ENCODE results near the gene SLC38A4.

Gene SLC38A4

GRCh38 chr12:46777587-46777986 lies 48.2 kb downstream of the SLC38A4 start:
- H3K9me3 ChIP-seq (ENCODE audit: control insufficient read depth, insufficient read depth, low read length) = no peaks in the 10 kb centered on the region
- no peaks in the 10 kb centered on the region for H3K36me3 ChIP-seq (ENCODE audit: control insufficient read depth, insufficient read depth, low read length)
- H3K27me3 ChIP-seq (ENCODE audit: control insufficient read depth, insufficient read depth, low read length) = no peaks in the 10 kb centered on the region
- H3K4me3 ChIP-seq (ENCODE audit: low read depth, low read length) = no peak overlapping the region
- no peaks in the 10 kb centered on the region for H3K4me1 ChIP-seq (ENCODE audit: control insufficient read depth, insufficient read depth, low read length)
- H3K9ac ChIP-seq (ENCODE audit: low read depth, low read length) = no peak overlapping the region
- no peak overlapping the region for H3K27ac ChIP-seq (ENCODE audit: low read depth, low read length)

GRCh38 chr12:46775796-46776195 lies 50.0 kb downstream of the SLC38A4 start:
- H3K4me3 ChIP-seq (ENCODE audit: low read depth, low read length) = no peak overlapping the region
- peaks cover 7% of the 10 kb centered on the region for H3K4me1 ChIP-seq (ENCODE audit: control insufficient read depth, insufficient read depth, low read length)
- no peaks in the 10 kb centered on the region for H3K36me3 ChIP-seq (ENCODE audit: control insufficient read depth, insufficient read depth, low read length)
- no peaks in the 10 kb centered on the region for H3K27me3 ChIP-seq (ENCODE audit: control insufficient read depth, insufficient read depth, low read length)
- no peaks in the 10 kb centered on the region for H3K9me3 ChIP-seq (ENCODE audit: control insufficient read depth, insufficient read depth, low read length)
- no peak overlapping the region for H3K27ac ChIP-seq (ENCODE audit: low read depth, low read length)
- no peak overlapping the region for H3K9ac ChIP-seq (ENCODE audit: low read depth, low read length)

GRCh38 chr12:46774322-46774633 lies 51.5 kb downstream of the SLC38A4 start:
- no peaks in the 10 kb centered on the region for H3K36me3 ChIP-seq (ENCODE audit: control insufficient read depth, insufficient read depth, low read length)
- H3K27ac ChIP-seq (ENCODE audit: low read depth, low read length) = no peak overlapping the region
- no peak overlapping the region for H3K4me3 ChIP-seq (ENCODE audit: low read depth, low read length)
- no peak overlapping the region for H3K9ac ChIP-seq (ENCODE audit: low read depth, low read length)
- H3K27me3 ChIP-seq (ENCODE audit: control insufficient read depth, insufficient read depth, low read length) = no peaks in the 10 kb centered on the region
- peaks cover 15% of the 10 kb centered on the region for H3K4me1 ChIP-seq (ENCODE audit: control insufficient read depth, insufficient read depth, low read length)
- H3K9me3 ChIP-seq (ENCODE audit: control insufficient read depth, insufficient read depth, low read length) = no peaks in the 10 kb centered on the region

- H3K27ac ChIP-seq (ENCODE audit: low read depth, low read length) = no peak overlapping the region
- H3K9me3 ChIP-seq (ENCODE audit: control insufficient read depth, insufficient read depth, low read length) = no peaks in the 10 kb centered on the region
- H3K4me3 ChIP-seq (ENCODE audit: low read depth, low read length) = no peak overlapping the region
- no peaks in the 10 kb centered on the region for H3K27me3 ChIP-seq (ENCODE audit: control insufficient read depth, insufficient read depth, low read length)
- H3K9ac ChIP-seq (ENCODE audit: low read depth, low read length) = no peak overlapping the region
- peaks cover 15% of the 10 kb centered on the region for H3K4me1 ChIP-seq (ENCODE audit: control insufficient read depth, insufficient read depth, low read length)
- no peaks in the 10 kb centered on the region for H3K36me3 ChIP-seq (ENCODE audit: control insufficient read depth, insufficient read depth, low read length)
These were observed 52.0 kb downstream of the SLC38A4 start for GRCh38 chr12:46773586-46774321.

- Histone ChIP-seq H3K36me3 (ENCODE audit: control insufficient read depth, insufficient read depth, low read length) (no peaks in the 10 kb centered on the region), H3K9me3 (ENCODE audit: control insufficient read depth, insufficient read depth, low read length) (no peaks in the 10 kb centered on the region), H3K27ac (ENCODE audit: low read depth, low read length) (no peak overlapping the region)
These were observed 54.4 kb downstream of the SLC38A4 start for GRCh38 chr12:46771268-46771827.

GRCh38 chr12:46770501-46771183 lies 55.2 kb downstream of the SLC38A4 start:
- no peak overlapping the region for H3K9ac ChIP-seq (ENCODE audit: low read depth, low read length)
- peaks cover 15% of the 10 kb centered on the region for H3K4me1 ChIP-seq (ENCODE audit: control insufficient read depth, insufficient read depth, low read length)
- H3K27ac ChIP-seq (ENCODE audit: low read depth, low read length) = no peak overlapping the region
- no peaks in the 10 kb centered on the region for H3K27me3 ChIP-seq (ENCODE audit: control insufficient read depth, insufficient read depth, low read length)
- H3K4me3 ChIP-seq (ENCODE audit: low read depth, low read length) = peak overlapping the region; percentile 6; the same call in 1 of the 2 replicates
- no peaks in the 10 kb centered on the region for H3K36me3 ChIP-seq (ENCODE audit: control insufficient read depth, insufficient read depth, low read length)
- no peaks in the 10 kb centered on the region for H3K9me3 ChIP-seq (ENCODE audit: control insufficient read depth, insufficient read depth, low read length)

More at GRCh38 chr12:46771268-46771827, 54.4 kb downstream of the SLC38A4 start:
- H3K4me3 ChIP-seq (ENCODE audit: low read depth, low read length) = no peak overlapping the region
- H3K27me3 ChIP-seq (ENCODE audit: control insufficient read depth, insufficient read depth, low read length) = no peaks in the 10 kb centered on the region
- peaks cover 15% of the 10 kb centered on the region for H3K4me1 ChIP-seq (ENCODE audit: control insufficient read depth, insufficient read depth, low read length)
- no peak overlapping the region for H3K9ac ChIP-seq (ENCODE audit: low read depth, low read length)

GRCh38 chr12:46764005-46764404 lies 61.8 kb downstream of the SLC38A4 start:
- no peaks in the 10 kb centered on the region for H3K4me1 ChIP-seq (ENCODE audit: control insufficient read depth, insufficient read depth, low read length)
- peaks cover 2% of the 10 kb centered on the region; the same call in 1 of the 2 replicates for H3K9me3 ChIP-seq (ENCODE audit: control insufficient read depth, insufficient read depth, low read length)
- H3K36me3 ChIP-seq (ENCODE audit: control insufficient read depth, insufficient read depth, low read length) = no peaks in the 10 kb centered on the region
- no peak overlapping the region for H3K27ac ChIP-seq (ENCODE audit: low read depth, low read length)
- no peaks in the 10 kb centered on the region for H3K27me3 ChIP-seq (ENCODE audit: control insufficient read depth, insufficient read depth, low read length)
- H3K4me3 ChIP-seq (ENCODE audit: low read depth, low read length) = no peak overlapping the region
- no peak overlapping the region for H3K9ac ChIP-seq (ENCODE audit: low read depth, low read length)

GRCh38 chr12:46763230-46763629 lies 62.6 kb downstream of the SLC38A4 start:
- Histone ChIP-seq H3K4me3 (ENCODE audit: low read depth, low read length) (no peak overlapping the region), H3K36me3 (ENCODE audit: control insufficient read depth, insufficient read depth, low read length) (no peaks in the 10 kb centered on the region), H3K9ac (ENCODE audit: low read depth, low read length) (no peak overlapping the region), H3K27me3 (ENCODE audit: control insufficient read depth, insufficient read depth, low read length) (no peaks in the 10 kb centered on the region), H3K27ac (ENCODE audit: low read depth, low read length) (no peak overlapping the region), H3K4me1 (ENCODE audit: control insufficient read depth, insufficient read depth, low read length) (no peaks in the 10 kb centered on the region), H3K9me3 (ENCODE audit: control insufficient read depth, insufficient read depth, low read length) (peaks cover 3% of the 10 kb centered on the region; the same call in 1 of the 2 replicates)

GRCh38 chr12:46754550-46754949 lies 71.2 kb downstream of the SLC38A4 start:
- H3K4me1 ChIP-seq (ENCODE audit: control insufficient read depth, insufficient read depth, low read length) = no peaks in the 10 kb centered on the region
- peaks cover 6% of the 10 kb centered on the region for H3K9me3 ChIP-seq (ENCODE audit: control insufficient read depth, insufficient read depth, low read length)
- no peaks in the 10 kb centered on the region for H3K27me3 ChIP-seq (ENCODE audit: control insufficient read depth, insufficient read depth, low read length)
- H3K36me3 ChIP-seq (ENCODE audit: control insufficient read depth, insufficient read depth, low read length) = no peaks in the 10 kb centered on the region
- H3K4me3 ChIP-seq (ENCODE audit: low read depth, low read length) = no peak overlapping the region
- H3K27ac ChIP-seq (ENCODE audit: low read depth, low read length) = no peak overlapping the region
- no peak overlapping the region for H3K9ac ChIP-seq (ENCODE audit: low read depth, low read length)

- no peak overlapping the region for H3K27ac ChIP-seq (ENCODE audit: low read depth, low read length)
- peaks cover 3% of the 10 kb centered on the region; the same call in 1 of the 2 replicates for H3K9me3 ChIP-seq (ENCODE audit: control insufficient read depth, insufficient read depth, low read length)
These were observed 73.4 kb downstream of the SLC38A4 start for GRCh38 chr12:46752396-46752795.

GRCh38 chr12:46751173-46751572 lies 74.6 kb downstream of the SLC38A4 start:
- H3K27me3 ChIP-seq (ENCODE audit: control insufficient read depth, insufficient read depth, low read length) = no peaks in the 10 kb centered on the region
- no peak overlapping the region for H3K27ac ChIP-seq (ENCODE audit: low read depth, low read length)
- no peak overlapping the region for H3K4me3 ChIP-seq (ENCODE audit: low read depth, low read length)
- no peaks in the 10 kb centered on the region for H3K4me1 ChIP-seq (ENCODE audit: control insufficient read depth, insufficient read depth, low read length)
- no peak overlapping the region for H3K9ac ChIP-seq (ENCODE audit: low read depth, low read length)
- no peaks in the 10 kb centered on the region for H3K36me3 ChIP-seq (ENCODE audit: control insufficient read depth, insufficient read depth, low read length)
- H3K9me3 ChIP-seq (ENCODE audit: control insufficient read depth, insufficient read depth, low read length) = 0 out of 2 replicates have a peak, but pooled peaks cover 3% of the 10 kb centered on the region

More at GRCh38 chr12:46752396-46752795, 73.4 kb downstream of the SLC38A4 start:
- Histone ChIP-seq H3K9ac (ENCODE audit: low read depth, low read length) (no peak overlapping the region), H3K36me3 (ENCODE audit: control insufficient read depth, insufficient read depth, low read length) (no peaks in the 10 kb centered on the region), H3K27me3 (ENCODE audit: control insufficient read depth, insufficient read depth, low read length) (no peaks in the 10 kb centered on the region), H3K4me3 (ENCODE audit: low read depth, low read length) (no peak overlapping the region), H3K4me1 (ENCODE audit: control insufficient read depth, insufficient read depth, low read length) (no peaks in the 10 kb centered on the region)

Measured in HUES48 (cell line).